Ectodermal cell (in vitro differentiated cells): ENCODE measurements around the gene JAZF1.

Experiments used
- H3K27ac ChIP-seq: 2 replicates; pipeline ENCODE4 v1.7.0; 2013; ENCODE audit warnings: mild to moderate bottlenecking, low read depth, low read length; ENCODE audit not compliant: insufficient read depth, poor library complexity, severe bottlenecking
- H3K27me3 ChIP-seq: 2 replicates; pipeline ENCODE4 v1.7.0; 2013; ENCODE audit warnings: mild to moderate bottlenecking, low read length; ENCODE audit not compliant: insufficient read depth, control insufficient read depth, poor library complexity, severe bottlenecking
- H3K36me3 ChIP-seq: one replicate; pipeline ENCODE4 v1.7.0; 2013; ENCODE audit warnings: low read length; ENCODE audit not compliant: control insufficient read depth, insufficient read depth
- H3K4me1 ChIP-seq: one replicate; pipeline ENCODE4 v1.7.0; 2013; ENCODE audit warnings: low read length; ENCODE audit not compliant: control insufficient read depth, insufficient read depth
- H3K4me3 ChIP-seq: 2 replicates; pipeline ENCODE4 v1.7.0; 2013; ENCODE audit warnings: low read depth, low read length, control low read depth; ENCODE audit not compliant: insufficient read depth
- H3K9me3 ChIP-seq: 2 replicates; pipeline ENCODE4 v1.7.0; 2013; ENCODE audit warnings: mild to moderate bottlenecking, low read length, moderate library complexity; ENCODE audit not compliant: control insufficient read depth
- WGBS, 2 experiments: methylation state at CpG; one replicate each; pipeline ENCODE4 v1.1.7; 2013; ENCODE audit warnings: missing lambda C conversion rate in 2 of 2; 5-methylcytosine and 5-hydroxymethylcytosine counted together

The JAZF1 gene

GRCh38 chr7:27942711-27943110 lies 237.9 kb downstream of the JAZF1 start:
- H3K36me3 ChIP-seq = no peaks in the 10 kb centered on the region
- H3K27me3 ChIP-seq = no peaks in the 10 kb centered on the region
- no peak overlapping the region for H3K27ac ChIP-seq
- no peak overlapping the region for H3K4me3 ChIP-seq
- H3K4me1 ChIP-seq = no peaks in the 10 kb centered on the region
- WGBS, 2 experiments = 94 to 95% methylated on average over 8 of the region's 8 CpGs
- H3K9me3 ChIP-seq = no peaks in the 10 kb centered on the region

- Histone ChIP-seq H3K4me3 (no peak overlapping the region), H3K36me3 (no peaks in the 10 kb centered on the region), H3K27me3 (no peaks in the 10 kb centered on the region), H3K27ac (no peak overlapping the region), H3K4me1 (no peaks in the 10 kb centered on the region), H3K9me3 (no peaks in the 10 kb centered on the region)
- 60 to 76% methylated on average over 2 of the region's 2 CpGs for WGBS, 2 experiments
Observed at GRCh38 chr7:27941522-27941921, 239.1 kb downstream of the JAZF1 start.

GRCh38 chr7:27940341-27940740 lies 240.3 kb downstream of the JAZF1 start:
- H3K4me1 ChIP-seq = no peaks in the 10 kb centered on the region
- H3K27me3 ChIP-seq = no peaks in the 10 kb centered on the region
- no peak overlapping the region for H3K4me3 ChIP-seq
- no peak overlapping the region for H3K27ac ChIP-seq
- WGBS, 2 experiments = 81 to 82% methylated on average over 9 of the region's 9 CpGs
- H3K9me3 ChIP-seq = no peaks in the 10 kb centered on the region
- H3K36me3 ChIP-seq = no peaks in the 10 kb centered on the region

GRCh38 chr7:27939893-27940292 lies 240.7 kb downstream of the JAZF1 start:
- WGBS, 2 experiments = 93 to 95% methylated on average over 10 of the region's 10 CpGs
- Histone ChIP-seq H3K4me3 (no peak overlapping the region), H3K9me3 (no peaks in the 10 kb centered on the region), H3K36me3 (no peaks in the 10 kb centered on the region), H3K4me1 (no peaks in the 10 kb centered on the region), H3K27ac (no peak overlapping the region), H3K27me3 (no peaks in the 10 kb centered on the region)

GRCh38 chr7:27936768-27937102 lies 243.9 kb downstream of the JAZF1 start:
- H3K36me3 ChIP-seq = no peaks in the 10 kb centered on the region
- H3K27me3 ChIP-seq = no peaks in the 10 kb centered on the region
- no peak overlapping the region for H3K27ac ChIP-seq
- H3K4me1 ChIP-seq = peaks cover 12% of the 10 kb centered on the region
- H3K4me3 ChIP-seq = no peak overlapping the region
- H3K9me3 ChIP-seq = no peaks in the 10 kb centered on the region

GRCh38 chr7:27936047-27936767 lies 244.4 kb downstream of the JAZF1 start:
- Histone ChIP-seq H3K9me3 (no peaks in the 10 kb centered on the region), H3K36me3 (no peaks in the 10 kb centered on the region), H3K4me3 (no peak overlapping the region), H3K27me3 (no peaks in the 10 kb centered on the region), H3K4me1 (peaks cover 12% of the 10 kb centered on the region), H3K27ac (no peak overlapping the region)
- WGBS, 2 experiments = 89 to 95% methylated on average over 6 of the region's 6 CpGs

- Histone ChIP-seq H3K36me3 (no peaks in the 10 kb centered on the region), H3K4me1 (peaks cover 12% of the 10 kb centered on the region), H3K27me3 (no peaks in the 10 kb centered on the region), H3K4me3 (no peak overlapping the region), H3K9me3 (no peaks in the 10 kb centered on the region), H3K27ac (no peak overlapping the region)
- 40 to 59% methylated on average over 3 of the region's 3 CpGs for WGBS, 2 experiments
Observed at GRCh38 chr7:27933671-27934565, 246.7 kb downstream of the JAZF1 start.

GRCh38 chr7:27930910-27931476 lies 249.6 kb downstream of the JAZF1 start:
- H3K27ac ChIP-seq = no peak overlapping the region
- no peak overlapping the region for H3K4me3 ChIP-seq
- no peaks in the 10 kb centered on the region for H3K27me3 ChIP-seq
- no peaks in the 10 kb centered on the region for H3K9me3 ChIP-seq
- H3K4me1 ChIP-seq = peaks cover 12% of the 10 kb centered on the region
- no peaks in the 10 kb centered on the region for H3K36me3 ChIP-seq

GRCh38 chr7:27929127-27929526 lies 251.5 kb downstream of the JAZF1 start:
- no peak overlapping the region for H3K27ac ChIP-seq
- 92 to 94% methylated on average over 3 of the region's 3 CpGs for WGBS, 2 experiments
- no peaks in the 10 kb centered on the region for H3K27me3 ChIP-seq
- no peak overlapping the region for H3K4me3 ChIP-seq
- H3K9me3 ChIP-seq = no peaks in the 10 kb centered on the region
- peaks cover 11% of the 10 kb centered on the region for H3K4me1 ChIP-seq
- H3K36me3 ChIP-seq = no peaks in the 10 kb centered on the region

GRCh38 chr7:27928001-27928400 lies 252.6 kb downstream of the JAZF1 start:
- H3K27me3 ChIP-seq = no peaks in the 10 kb centered on the region
- H3K4me1 ChIP-seq = no peaks in the 10 kb centered on the region
- H3K27ac ChIP-seq = no peak overlapping the region
- H3K9me3 ChIP-seq = no peaks in the 10 kb centered on the region
- no peak overlapping the region for H3K4me3 ChIP-seq
- H3K36me3 ChIP-seq = no peaks in the 10 kb centered on the region
